ENCODE measurements around the gene HADHA. TPM values are rescaled to one million over a fixed set of nuclear protein-coding genes. Genes with fewer than 3 reads are reported as not detected.

The HADHA gene
- total RNA-seq, 1 donor from 2014 or later: 162 TPM

GRCh38 chr2:26283606-26284005 lies 39.2 kb upstream of the HADHA start:
- Mint-ChIP-seq H3K9me3 (ENCODE audit: unreplicated experiment) (no peaks in the 10 kb centered on the region), H3K27me3 (ENCODE audit: unreplicated experiment) (peaks cover 3% of the 10 kb centered on the region), H3K4me1 (ENCODE audit: unreplicated experiment) (no peaks in the 10 kb centered on the region), H3K36me3 (ENCODE audit: low read depth, unreplicated experiment) (peaks cover 35% of the 10 kb centered on the region), H3K27ac (ENCODE audit: unreplicated experiment) (no peak overlapping the region), H3K4me3 (ENCODE audit: unreplicated experiment) (peak overlapping the region; percentile 7)
- TF ChIP-seq, protein P1, sequence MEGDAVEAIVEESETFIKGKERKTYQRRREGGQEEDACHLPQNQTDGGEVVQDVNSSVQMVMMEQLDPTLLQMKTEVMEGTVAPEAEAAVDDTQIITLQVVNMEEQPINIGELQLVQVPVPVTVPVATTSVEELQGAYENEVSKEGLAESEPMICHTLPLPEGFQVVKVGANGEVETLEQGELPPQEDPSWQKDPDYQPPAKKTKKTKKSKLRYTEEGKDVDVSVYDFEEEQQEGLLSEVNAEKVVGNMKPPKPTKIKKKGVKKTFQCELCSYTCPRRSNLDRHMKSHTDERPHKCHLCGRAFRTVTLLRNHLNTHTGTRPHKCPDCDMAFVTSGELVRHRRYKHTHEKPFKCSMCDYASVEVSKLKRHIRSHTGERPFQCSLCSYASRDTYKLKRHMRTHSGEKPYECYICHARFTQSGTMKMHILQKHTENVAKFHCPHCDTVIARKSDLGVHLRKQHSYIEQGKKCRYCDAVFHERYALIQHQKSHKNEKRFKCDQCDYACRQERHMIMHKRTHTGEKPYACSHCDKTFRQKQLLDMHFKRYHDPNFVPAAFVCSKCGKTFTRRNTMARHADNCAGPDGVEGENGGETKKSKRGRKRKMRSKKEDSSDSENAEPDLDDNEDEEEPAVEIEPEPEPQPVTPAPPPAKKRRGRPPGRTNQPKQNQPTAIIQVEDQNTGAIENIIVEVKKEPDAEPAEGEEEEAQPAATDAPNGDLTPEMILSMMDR (IDR thresholded peaks at IDR 0.05; ENCODE audit: unreplicated experiment): no peak
- no peak for DNase-seq (ENCODE audit: low spot score)

DNA sequence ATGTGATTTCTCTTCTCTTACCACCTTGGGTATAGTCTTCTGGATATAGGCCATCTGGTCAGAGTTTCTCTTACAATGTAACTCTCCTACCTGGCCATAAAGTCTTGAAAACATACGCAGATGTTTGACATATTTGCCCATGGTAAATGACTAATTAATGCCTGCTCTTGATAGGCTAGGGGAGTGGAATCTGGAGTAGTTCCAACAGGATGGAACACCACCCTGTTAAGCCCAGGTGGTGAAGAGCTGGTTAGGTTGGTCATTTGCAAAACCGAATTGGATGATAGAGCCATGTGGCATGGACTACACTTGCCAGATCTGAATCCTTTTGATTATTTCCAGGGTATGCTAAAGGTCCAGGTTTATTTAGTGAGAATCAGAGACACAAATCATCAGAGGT lies 36.8 kb upstream of the HADHA start:
- Mint-ChIP-seq H3K27ac (ENCODE audit: unreplicated experiment) (no peak overlapping the region), H3K36me3 (ENCODE audit: low read depth, unreplicated experiment) (peaks cover 38% of the 10 kb centered on the region), H3K9me3 (ENCODE audit: unreplicated experiment) (no peaks in the 10 kb centered on the region), H3K27me3 (ENCODE audit: unreplicated experiment) (peaks cover 1% of the 10 kb centered on the region), H3K4me3 (ENCODE audit: unreplicated experiment) (no peak overlapping the region), H3K4me1 (ENCODE audit: unreplicated experiment) (no peaks in the 10 kb centered on the region)
- no peak for DNase-seq (ENCODE audit: low spot score)
- TF ChIP-seq, protein P1 (IDR thresholded peaks at IDR 0.05; ENCODE audit: unreplicated experiment): no peak

DNA sequence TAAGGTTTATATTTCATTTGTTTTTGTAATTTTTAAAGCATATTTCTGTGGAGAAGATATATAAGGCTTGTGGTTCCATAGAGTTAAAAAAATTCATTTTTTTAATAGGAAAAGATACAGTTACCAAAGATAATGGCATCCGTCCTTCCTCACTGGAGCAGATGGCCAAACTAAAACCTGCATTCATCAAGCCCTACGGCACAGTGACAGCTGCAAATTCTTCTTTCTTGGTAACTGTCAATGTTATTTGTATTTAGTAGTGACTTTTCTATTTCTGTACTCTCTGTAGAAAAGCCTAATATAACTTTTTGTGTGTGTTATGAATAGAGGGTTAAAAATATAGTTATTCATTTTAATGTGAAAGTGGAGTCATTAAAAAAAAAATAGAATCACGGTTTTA lies 35.5 kb upstream of the HADHA start:
- TF ChIP-seq, protein P1 (IDR thresholded peaks at IDR 0.05; ENCODE audit: unreplicated experiment): no peak
- H3K27me3 Mint-ChIP-seq (ENCODE audit: unreplicated experiment): peaks cover 1% of the 10 kb centered on the region
- peaks cover 34% of the 10 kb centered on the region for H3K36me3 Mint-ChIP-seq (ENCODE audit: low read depth, unreplicated experiment)

DNA sequence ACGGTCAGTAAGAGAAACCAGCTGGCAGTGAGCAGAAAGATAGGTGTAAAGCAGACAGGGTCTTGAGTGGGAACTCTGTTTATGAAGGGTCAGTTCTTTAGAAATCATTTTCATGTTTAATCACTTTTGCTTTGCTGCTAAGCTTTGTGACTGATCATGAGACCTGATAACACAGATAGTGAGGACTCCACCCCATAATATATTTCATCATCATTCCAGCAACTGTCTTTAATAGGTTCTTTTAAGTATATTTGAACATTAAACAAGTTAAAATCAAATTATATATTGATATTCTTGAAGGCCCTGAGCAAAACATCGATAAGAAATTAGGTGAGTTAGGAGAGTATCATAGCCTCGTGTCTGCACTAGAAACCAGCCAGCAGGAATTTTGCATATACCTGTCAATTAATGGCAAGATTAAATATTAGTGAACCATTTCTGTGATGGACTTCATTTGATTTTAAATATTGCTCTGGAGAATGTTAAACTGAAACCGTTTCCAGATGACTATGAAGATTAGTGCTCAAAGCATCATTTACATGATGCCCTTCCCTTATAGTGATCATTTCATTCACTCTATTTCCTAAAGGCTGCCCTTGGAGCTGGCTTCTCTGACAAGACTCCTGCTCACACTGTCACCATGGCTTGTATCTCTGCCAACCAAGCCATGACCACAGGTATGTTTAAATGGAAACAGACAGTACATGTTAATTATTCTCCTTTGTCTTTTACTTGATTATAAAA lies 32.2 kb upstream of the HADHA start:
- Mint-ChIP-seq H3K27me3 (ENCODE audit: unreplicated experiment) (peaks cover 1% of the 10 kb centered on the region), H3K36me3 (ENCODE audit: low read depth, unreplicated experiment) (peaks cover 18% of the 10 kb centered on the region)
- TF ChIP-seq, protein P1 (IDR thresholded peaks at IDR 0.05; ENCODE audit: unreplicated experiment): no peak

More for the DNA sequence above, 35.5 kb upstream of the HADHA start:
- Mint-ChIP-seq H3K9me3 (ENCODE audit: unreplicated experiment) (no peaks in the 10 kb centered on the region), H3K27ac (ENCODE audit: unreplicated experiment) (no peak overlapping the region), H3K4me1 (ENCODE audit: unreplicated experiment) (no peaks in the 10 kb centered on the region), H3K4me3 (ENCODE audit: unreplicated experiment) (no peak overlapping the region)
- DNase-seq (ENCODE audit: low spot score): no peak

DNA sequence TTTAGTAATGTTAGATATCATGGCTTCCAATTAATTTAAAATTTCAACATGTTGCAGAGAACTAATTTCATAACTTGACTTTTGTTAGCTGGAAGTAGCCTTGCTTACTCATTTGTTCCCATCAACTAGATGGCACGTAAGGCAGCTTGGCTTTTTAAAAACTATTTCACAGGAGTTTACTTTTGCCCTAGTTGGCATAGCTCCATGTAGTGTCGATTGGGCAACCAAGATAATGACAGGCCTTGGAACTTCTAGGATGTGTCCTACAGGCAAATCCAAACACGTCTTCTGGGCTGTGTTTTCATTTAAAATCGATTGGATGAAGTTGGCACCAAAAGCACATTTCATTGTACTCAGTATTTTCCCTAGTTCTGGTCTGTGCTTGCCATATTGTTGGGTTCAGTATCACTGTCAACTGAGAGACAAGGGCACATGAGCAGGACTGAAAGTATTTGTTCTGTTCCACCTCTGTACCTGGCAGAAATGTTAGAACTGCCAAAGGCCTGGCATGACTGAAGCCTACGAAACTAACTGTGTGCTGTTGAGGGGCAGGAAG lies 29.7 kb upstream of the HADHA start:
- peaks cover 8% of the 10 kb centered on the region for H3K4me1 Mint-ChIP-seq (ENCODE audit: unreplicated experiment)
- no peaks in the 10 kb centered on the region for H3K9me3 Mint-ChIP-seq (ENCODE audit: unreplicated experiment)
- no peak for DNase-seq (ENCODE audit: low spot score)
- TF ChIP-seq, protein P1 (IDR thresholded peaks at IDR 0.05; ENCODE audit: unreplicated experiment): no peak
- H3K36me3 Mint-ChIP-seq (ENCODE audit: low read depth, unreplicated experiment): peaks cover 8% of the 10 kb centered on the region
- no peak overlapping the region for H3K4me3 Mint-ChIP-seq (ENCODE audit: unreplicated experiment)
- no peak overlapping the region for H3K27ac Mint-ChIP-seq (ENCODE audit: unreplicated experiment)
- no peaks in the 10 kb centered on the region for H3K27me3 Mint-ChIP-seq (ENCODE audit: unreplicated experiment)

More for the DNA sequence above, 32.2 kb upstream of the HADHA start:
- H3K4me1 Mint-ChIP-seq (ENCODE audit: unreplicated experiment): peaks cover 8% of the 10 kb centered on the region
- no peaks in the 10 kb centered on the region for H3K9me3 Mint-ChIP-seq (ENCODE audit: unreplicated experiment)
- no peak for DNase-seq (ENCODE audit: low spot score)
- H3K27ac Mint-ChIP-seq (ENCODE audit: unreplicated experiment): no peak overlapping the region
- H3K4me3 Mint-ChIP-seq (ENCODE audit: unreplicated experiment): no peak overlapping the region

All from endothelial cell (in vitro differentiated cells).